ENCODE data around the gene NEK8.
A peak's percentile ranks its signal among the peaks of the same experiment; 100 is the strongest.

NEK8 gene

DNA sequence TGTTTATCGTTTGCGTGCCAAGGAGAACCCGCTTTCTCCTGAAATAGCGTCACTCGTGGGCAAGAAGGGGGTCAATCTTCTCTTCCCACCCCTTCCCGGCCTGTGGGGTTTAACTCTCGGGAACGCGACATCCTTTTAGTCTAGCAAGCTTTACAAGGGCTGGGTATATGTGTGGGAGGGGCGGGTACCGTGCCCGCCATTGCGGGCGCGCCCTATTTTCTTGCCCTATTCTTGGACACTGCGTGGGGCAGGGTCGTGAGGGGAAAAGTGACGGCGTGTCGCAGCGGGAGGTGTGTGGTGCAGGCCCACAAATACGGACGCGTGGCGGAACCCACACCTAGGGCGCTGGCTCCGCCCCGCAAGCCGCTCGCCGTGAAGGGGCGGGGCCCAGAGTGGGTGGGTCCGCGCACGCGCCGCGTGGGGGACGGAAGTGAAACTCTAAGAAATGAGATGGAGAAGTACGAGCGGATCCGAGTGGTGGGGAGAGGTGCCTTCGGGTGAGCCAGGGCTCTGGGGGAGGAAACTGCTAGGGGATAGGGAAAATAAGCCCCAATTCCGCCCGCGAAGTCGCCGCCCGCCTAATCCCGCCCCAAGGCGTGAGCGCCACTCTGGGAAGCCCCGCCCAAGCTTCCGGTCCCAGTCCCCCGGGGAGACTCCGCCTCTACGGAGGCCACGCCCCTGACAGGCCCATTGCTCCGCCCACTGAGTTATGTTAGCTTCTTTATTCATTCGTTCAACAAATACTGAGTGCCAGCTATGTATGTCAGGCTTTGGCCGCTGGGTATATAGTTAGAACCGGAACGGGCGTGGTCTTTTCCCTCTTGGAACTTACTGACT, at the start of gene NEK8:
NEK8 (plus strand) TSS at position 425 of the 837 bp plus-strand sequence; CDS start at position 451, 26 bp downstream.
- DNase-seq, result peak; percentile 97

- DNase-seq, result no peak
Observed at GRCh38 chr17:28682655-28683054, 45.9 kb upstream of the NEK8 start.

DNA sequence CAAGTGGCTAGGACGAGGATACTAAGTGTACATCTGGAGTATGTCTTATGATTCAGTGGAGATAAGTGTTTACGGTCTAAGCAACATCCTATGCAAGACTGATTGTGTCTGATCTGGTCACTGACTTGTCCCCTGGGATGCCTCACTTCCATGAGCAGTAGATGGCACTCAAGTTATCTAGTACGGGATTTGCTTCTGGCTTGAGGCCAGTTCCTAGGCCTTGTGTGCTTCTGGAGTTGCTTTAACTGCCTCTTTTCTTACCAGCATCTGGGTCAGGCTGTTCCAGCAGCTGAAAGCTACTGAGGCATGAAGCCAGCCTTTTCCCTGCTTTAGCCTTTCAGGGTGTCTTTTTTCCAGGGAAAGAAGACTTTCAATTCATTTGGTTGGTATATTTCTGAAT, 43.6 kb upstream of the NEK8 start:
- DNase-seq, result no peak

GRCh38 chr17:28685366-28685765, 43.2 kb upstream of the NEK8 start:
- DNase-seq, result no peak

DNA sequence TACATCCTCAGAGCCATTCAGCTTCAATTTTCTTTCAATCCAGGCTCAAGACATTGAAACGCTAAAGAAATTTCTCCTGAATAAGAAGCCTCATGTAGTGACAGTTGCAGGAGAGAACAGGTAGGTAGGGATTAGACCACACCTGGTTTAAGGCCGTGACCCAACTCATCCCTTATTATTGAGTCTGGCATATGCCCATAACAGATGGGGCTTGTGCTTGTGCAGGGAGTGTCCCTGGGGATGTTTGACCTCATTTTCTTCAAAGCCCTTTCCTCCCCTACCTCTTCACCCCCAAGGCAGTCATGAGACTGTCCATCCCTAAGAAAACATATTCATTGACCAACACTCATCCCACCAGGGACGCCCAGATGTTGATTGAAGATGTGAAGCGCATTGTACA, 42.3 kb upstream of the NEK8 start:
- no peak for DNase-seq

DNA sequence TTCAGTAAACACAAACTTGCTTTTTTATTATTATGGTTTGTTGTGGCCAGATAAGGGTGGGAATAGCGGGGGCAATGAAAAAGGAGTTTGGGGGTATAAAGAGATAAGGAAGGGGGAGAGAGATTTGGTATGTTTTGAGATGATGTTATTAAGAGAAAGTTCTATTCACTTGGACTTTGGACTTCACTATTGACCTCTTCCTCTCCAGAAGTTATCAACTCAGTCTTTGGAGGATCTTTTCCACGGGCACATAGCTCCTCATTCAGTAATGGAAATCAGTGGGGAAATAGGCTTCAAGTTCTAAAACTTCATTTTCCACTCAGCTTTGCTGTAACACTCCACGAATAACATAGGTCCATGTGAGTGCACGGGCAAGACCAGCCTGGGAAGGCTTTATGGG, 40.1 kb upstream of the NEK8 start:
- DNase-seq, result no peak

GRCh38 chr17:28689011-28689410, 39.6 kb upstream of the NEK8 start:
- no peak for DNase-seq

DNA sequence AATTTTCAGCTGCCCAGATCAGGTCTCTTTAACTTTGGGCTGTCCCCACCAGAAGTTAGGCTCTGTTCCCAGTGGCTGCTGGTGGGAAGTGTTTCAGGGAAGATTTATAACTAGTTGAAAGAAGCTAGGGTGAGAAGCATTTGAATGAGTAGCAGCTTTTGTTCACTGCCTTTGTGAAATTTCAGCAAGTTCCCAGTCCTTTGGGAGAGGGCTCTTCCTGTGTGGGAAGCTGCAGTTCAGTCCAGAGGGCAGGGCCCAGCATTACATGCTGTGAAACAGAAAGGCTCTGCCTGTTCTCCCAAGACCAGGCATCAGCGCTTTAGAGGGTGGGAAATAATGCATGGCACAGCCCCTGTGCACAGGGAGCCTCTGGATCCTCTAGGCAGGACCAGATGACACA, 34.7 kb upstream of the NEK8 start:
- DNase-seq, result no peak

DNA sequence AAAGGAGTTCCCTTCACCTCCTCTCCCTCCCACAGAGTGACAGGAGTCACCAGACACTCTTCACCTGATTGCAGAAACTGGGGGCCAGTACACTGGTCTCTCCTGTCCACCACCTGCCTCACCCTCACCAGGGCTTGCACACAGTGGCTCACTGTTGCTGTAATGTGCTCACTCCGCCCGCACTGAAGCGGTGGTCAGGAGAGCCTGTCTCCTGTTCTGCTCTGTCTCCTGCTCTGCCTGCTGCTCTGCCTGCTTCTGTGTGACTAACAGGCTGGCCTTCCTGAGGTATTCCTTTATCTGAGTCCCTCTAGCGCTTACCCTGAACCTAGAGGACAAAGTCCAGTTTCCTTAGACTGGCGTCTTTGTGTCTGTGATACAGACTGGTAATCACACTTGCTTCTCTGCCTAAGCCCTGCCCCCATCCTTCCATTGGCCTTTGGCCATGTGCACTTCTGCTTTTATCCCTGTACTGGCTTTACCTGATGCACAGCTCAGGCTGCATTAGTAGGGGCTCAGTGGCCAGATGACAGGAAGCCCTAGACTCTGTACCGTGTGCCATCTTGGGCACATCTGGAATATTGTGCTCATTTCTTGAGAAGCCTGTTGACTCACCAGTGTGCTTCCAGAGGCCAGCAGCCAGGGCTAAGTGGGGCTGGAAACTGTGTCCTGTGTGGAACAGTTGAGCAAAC, 30.2 kb upstream of the NEK8 start:
- no peak for DNase-seq

DNA sequence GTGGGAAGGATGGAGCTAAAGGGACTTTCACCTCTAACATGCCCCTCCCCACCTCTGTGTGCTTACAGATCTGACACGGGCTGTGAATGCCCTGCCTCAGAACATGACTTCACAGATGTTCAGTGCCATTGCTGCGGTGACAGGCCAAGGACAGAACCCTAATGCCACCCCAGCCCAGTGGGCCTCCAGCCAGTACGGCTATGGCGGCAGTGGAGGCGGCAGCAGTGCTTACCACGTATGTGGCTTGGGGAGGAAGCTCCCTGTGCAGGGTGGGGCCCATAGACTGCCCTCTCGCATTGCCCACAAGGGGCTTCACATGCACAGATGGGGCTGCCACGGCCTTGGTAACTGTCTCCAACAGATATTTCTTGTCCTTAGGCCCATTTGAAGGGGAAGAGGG, 28.3 kb upstream of the NEK8 start:
- no peak for DNase-seq

GRCh38 chr17:28700830-28701492, 27.6 kb upstream of the NEK8 start:
- peak; percentile 76 for DNase-seq

DNA sequence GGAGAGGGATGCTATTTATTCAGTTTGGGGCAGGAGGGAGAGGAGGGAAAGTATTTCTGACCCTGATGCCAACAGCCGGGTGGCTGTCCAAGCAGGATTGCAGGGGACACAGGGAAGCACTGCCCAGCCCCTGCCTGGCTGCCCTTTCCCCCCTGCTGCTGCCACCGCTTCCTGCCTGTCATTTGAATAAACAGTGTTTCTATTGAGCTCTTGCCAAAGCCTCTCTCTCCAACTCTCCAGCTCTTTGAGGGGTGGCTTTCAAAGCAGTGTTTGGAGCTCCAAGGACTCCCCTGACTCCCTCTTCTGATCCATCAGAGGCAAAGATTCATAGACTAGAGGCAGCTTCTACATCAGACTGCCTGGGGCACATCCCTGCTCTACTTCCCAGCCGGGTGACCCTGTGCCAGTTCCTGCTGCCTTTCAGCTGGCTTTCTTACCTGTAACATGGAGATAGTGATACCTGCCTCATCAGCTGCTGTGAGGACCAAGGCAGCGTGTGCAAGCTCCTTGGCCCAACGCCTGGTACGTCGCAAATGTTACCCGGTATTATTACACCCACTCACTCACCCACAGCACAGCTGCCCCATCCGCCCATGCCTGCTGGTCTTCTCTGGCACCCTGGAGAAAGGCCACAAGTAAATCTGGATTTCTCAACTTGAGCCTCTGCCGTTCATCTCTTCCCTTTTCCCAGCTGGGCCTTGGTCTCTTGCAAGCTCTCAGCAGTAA, 26.4 kb upstream of the NEK8 start:
- DNase-seq, result no peak

GRCh38 chr17:28702752-28703150, 25.8 kb upstream of the NEK8 start:
- DNase-seq, result no peak

DNA sequence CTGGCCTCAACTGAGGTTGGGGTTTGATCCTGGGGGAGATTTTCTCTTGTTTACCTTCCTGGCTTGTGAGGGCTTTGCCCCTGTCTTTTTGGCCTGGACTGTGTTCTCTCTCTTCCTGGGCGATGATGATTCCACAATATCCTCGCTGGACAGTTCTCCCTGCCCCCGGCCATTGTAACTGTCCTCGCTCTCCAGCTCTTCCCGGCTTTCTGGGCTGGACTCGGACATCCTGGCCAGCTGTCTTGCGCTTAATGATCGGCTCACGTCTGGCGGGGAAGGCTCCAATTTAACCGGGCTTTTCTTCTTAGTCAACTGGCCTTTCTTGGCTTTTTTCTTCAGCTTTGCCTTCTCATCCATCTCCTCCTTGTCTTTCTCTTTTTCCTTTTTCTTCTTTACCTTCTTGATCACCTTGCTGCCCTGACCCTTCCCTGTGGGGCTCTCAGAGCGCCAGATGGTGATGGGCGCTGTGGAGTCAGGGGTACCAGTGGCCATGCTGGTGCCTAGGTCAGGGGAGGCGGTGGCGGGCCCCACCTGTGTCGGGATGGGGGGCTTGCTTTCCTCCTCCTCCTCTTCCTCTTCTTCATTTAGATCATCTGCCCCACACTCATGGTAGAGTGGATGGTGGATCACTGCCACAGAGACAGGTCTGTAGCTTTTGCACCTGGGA, 24.9 kb upstream of the NEK8 start:
- DNase-seq, result no peak

GRCh38 chr17:28704219-28704858, 24.2 kb upstream of the NEK8 start:
- DNase-seq, result no peak

GRCh38 chr17:28705074-28705659, 23.4 kb upstream of the NEK8 start:
- no peak for DNase-seq

DNA sequence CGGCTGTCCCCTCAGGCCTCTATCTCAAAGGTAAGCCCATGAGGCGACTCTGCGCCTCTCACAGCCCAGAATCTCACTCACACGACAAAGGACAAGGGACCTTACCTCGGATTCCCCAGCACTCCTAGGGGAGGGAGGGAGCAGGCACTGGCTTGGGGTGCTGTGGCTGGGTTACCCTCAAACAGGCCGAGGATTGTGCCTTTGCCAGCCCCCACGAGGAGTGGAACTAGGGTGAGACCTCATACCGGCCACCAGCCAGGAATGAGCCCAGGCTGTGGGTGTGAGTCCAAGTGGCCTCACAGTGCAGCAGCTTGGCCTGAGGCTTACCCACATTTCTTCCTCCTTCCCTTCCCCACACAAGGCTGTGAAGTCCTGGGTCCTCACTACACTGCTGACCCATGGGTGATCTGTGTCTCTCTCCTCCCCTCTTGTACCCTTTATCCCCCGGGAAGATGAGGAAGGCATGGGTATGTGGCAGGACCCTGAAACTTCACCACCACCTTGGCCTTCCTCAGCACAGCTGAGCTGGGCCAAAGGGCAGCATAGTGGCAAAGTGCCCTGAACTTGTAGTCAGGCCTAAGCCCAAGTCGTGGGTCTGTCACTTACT, 22.8 kb upstream of the NEK8 start:
- DNase-seq, result no peak

DNA sequence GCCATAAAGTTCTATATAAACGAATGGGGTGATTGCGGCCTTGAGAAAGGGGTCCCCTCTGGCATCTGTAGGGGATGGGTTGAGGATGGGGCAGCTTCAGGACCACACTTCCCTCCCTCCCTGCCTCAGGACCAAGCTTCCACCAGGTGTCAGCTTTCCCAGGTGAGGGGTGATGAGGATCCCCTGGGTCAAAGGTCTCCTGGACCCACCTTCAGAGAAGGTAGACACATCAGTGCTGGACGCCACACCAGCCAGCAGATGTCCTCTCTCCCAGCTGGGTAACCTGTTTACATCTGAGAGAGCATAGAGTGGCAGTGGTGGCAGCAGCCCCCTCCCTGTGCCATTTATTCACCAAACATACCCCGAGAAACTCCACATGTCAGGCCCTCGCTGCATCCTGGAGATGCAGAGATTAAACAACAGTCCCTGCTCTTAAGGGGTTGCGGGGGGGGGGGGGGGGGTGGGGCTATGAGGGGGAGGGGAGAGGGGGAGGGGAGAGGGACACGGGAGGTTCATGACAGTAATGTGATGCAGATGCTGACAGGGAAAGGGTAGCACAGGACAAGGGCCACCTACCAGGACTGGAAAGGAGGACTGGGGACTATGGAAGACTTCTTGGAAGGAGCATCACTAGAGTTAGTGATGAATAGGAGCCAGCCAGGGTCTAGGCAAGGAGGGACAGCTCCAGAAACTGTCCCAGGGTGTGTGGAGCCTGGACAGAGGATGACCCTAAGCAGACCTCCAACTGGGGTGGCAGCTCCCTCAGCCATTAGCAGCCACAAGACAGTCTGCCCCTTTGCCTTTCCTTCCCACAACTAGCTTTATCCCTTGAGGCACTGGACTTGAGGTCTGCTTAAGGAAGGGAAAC, 21.9 kb upstream of the NEK8 start:
- no peak for DNase-seq

GRCh38 chr17:28707339-28707720, 21.3 kb upstream of the NEK8 start:
- no peak for DNase-seq

Data from NCI-H510A treated with DMSO at 0.1 percent for 48 hours (cell line).